HepG2 (cell line): ENCODE measurements around the gene BCL2L11. TPM values are rescaled to one million over a fixed set of nuclear protein-coding genes. Genes with fewer than 3 reads are reported as not detected.

Experiments
- AGO1 ChIP-seq: fragments of 200-400 bp; formaldehyde crosslinking; IDR thresholded peaks from 2 replicates; pipeline ENCODE4 v1.6.1; 2017; ENCODE audit warnings: mild to moderate bottlenecking, low read depth, low read length, moderate library complexity; ENCODE audit not compliant: poor library complexity, severe bottlenecking
- ARNTL ChIP-seq: sonication (generic); formaldehyde crosslinking; IDR thresholded peaks from 2 replicates; pipeline ENCODE4 v1.4.0; 2020; ENCODE audit warnings: mild to moderate bottlenecking, missing genetic modification reagents
- DPF2 ChIP-seq: sonication (generic); formaldehyde crosslinking; IDR thresholded peaks from 2 replicates; pipeline ENCODE4 v1.4.0; 2020; ENCODE audit warnings: mild to moderate bottlenecking, low read depth, missing genetic modification reagents, borderline replicate concordance
- FOSL1 ChIP-seq: sonication (generic); formaldehyde crosslinking; IDR thresholded peaks from 2 replicates; pipeline ENCODE4 v1.9.0; 2021; ENCODE audit warnings: missing genetic modification reagents, borderline replicate concordance
- FOXP1 ChIP-seq, 2 experiments: fragments of 450-650 bp in 1 of 2; IDR thresholded peaks; 2 replicates each; pipeline ENCODE4 v1.6.1; 2017 to 2018; ENCODE audit warnings: antibody characterized with exemption in 1 of 2
- IRF1 ChIP-seq: sonication (generic); formaldehyde crosslinking; IDR thresholded peaks from 2 replicates; pipeline ENCODE4 v1.4.0; 2020; ENCODE audit warnings: low read depth, mild to moderate bottlenecking, missing genetic modification reagents
- NRL ChIP-seq: sonication (generic); formaldehyde crosslinking; IDR thresholded peaks from 2 replicates; pipeline ENCODE4 v1.5.0; 2020; ENCODE audit warnings: missing genetic modification reagents, mild to moderate bottlenecking, moderate library complexity, borderline replicate concordance
- SALL2 ChIP-seq: sonication (generic); formaldehyde crosslinking; IDR thresholded peaks from 2 replicates; pipeline ENCODE4 v1.8.1; 2023; ENCODE audit warnings: mild to moderate bottlenecking, missing genetic modification reagents, inconsistent platforms
- SIN3B ChIP-seq: fragments of 150-350 bp; IDR thresholded peaks from 2 replicates; pipeline ENCODE4 v1.6.1; 2014; ENCODE audit warnings: low read length
- SNRNP70 ChIP-seq: fragments of 200-400 bp; formaldehyde crosslinking; IDR thresholded peaks from 2 replicates; pipeline ENCODE4 v1.6.1; 2017; ENCODE audit warnings: mild to moderate bottlenecking, low read depth, low read length, moderate library complexity
- SRSF1 ChIP-seq: fragments of 200-400 bp; formaldehyde crosslinking; optimal IDR thresholded peaks from 2 replicates; pipeline ENCODE3; 2017; ENCODE audit warnings: mild to moderate bottlenecking, low read depth, low read length, moderate library complexity
- STAG1 ChIP-seq: sonication (generic); formaldehyde crosslinking; IDR thresholded peaks from 2 replicates; pipeline ENCODE4 v1.4.0; 2020; ENCODE audit warnings: missing genetic modification reagents
- WIZ ChIP-seq: sonication (generic); formaldehyde crosslinking; IDR thresholded peaks from 2 replicates; pipeline ENCODE4 v1.5.1; 2020; ENCODE audit warnings: mild to moderate bottlenecking, missing genetic modification reagents
- ZBTB7A ChIP-seq: sonication (generic); formaldehyde crosslinking; IDR thresholded peaks from 2 replicates; pipeline ENCODE4 v1.8.0; 2022; ENCODE audit warnings: mild to moderate bottlenecking, missing genetic modification reagents
- ZNF280B ChIP-seq: sonication (generic); formaldehyde crosslinking; IDR thresholded peaks from 2 replicates; pipeline ENCODE4 v1.5.0; 2020; ENCODE audit warnings: missing genetic modification reagents, mild to moderate bottlenecking, borderline replicate concordance
- ZNF337 ChIP-seq: sonication (generic); formaldehyde crosslinking; IDR thresholded peaks from 2 replicates; pipeline ENCODE4 v1.5.1; 2020; ENCODE audit warnings: missing genetic modification reagents, low read depth, mild to moderate bottlenecking, borderline replicate concordance
- ZNF547 ChIP-seq: sonication (generic); formaldehyde crosslinking; IDR thresholded peaks from 2 replicates; pipeline ENCODE4 v1.5.1; 2020; ENCODE audit warnings: mild to moderate bottlenecking, missing genetic modification reagents
- ZNF550 ChIP-seq: sonication (generic); formaldehyde crosslinking; IDR thresholded peaks from 2 replicates; pipeline ENCODE4 v1.4.0; 2020; ENCODE audit warnings: mild to moderate bottlenecking, missing genetic modification reagents, borderline replicate concordance
- ZNF687 ChIP-seq: sonication (generic); formaldehyde crosslinking; IDR thresholded peaks from 2 replicates; pipeline ENCODE4 v1.5.1; 2020; ENCODE audit warnings: mild to moderate bottlenecking, missing genetic modification reagents, moderate library complexity
- ZNF747 ChIP-seq: sonication (generic); formaldehyde crosslinking; IDR thresholded peaks from 2 replicates; pipeline ENCODE4 v1.8.1; 2023; ENCODE audit warnings: missing genetic modification reagents, mild to moderate bottlenecking, borderline replicate concordance
- polyA plus RNA-seq, 8 experiments: library from polyadenylated mRNA; depleted of rRNA in 3 of 8; stranded (reverse) in 7 of 8; unstranded in 1 of 8; fragments of >200 nt; fragmentation: Illumina TruSeq in 4 of 8; extraction: Trizol in 4 of 8; gene quantifications; 2 replicates each; pipeline versions ENCODE4 v1.2.1 to v1.2.3, GENCODE V29; 2011 to 2016; ENCODE audit warnings: low read depth in 4 of 8, missing spikeins in 1 of 8, mixed read lengths in 1 of 8; ENCODE audit not compliant: insufficient read depth in 1 of 8
- total RNA-seq, 5 experiments: library from RNA; depleted of rRNA; stranded (reverse); fragments of >200 nt; fragmentation: Illumina TruSeq; extraction: Trizol; gene quantifications; 2 replicates each; pipeline ENCODE4 v1.2.3, GENCODE V29; 2016; ENCODE audit warnings: low read depth in 1 of 5
- TF ChIP-seq, protein P1 (sequence below): sonication (generic); formaldehyde crosslinking; conservative IDR thresholded peaks from 2 replicates; pipeline ENCODE4 v1.5.0; 2020; ENCODE audit warnings: missing genetic modification reagents

Gene BCL2L11
- total and polyA plus RNA-seq, 2 of the 13 experiments (the other 11 are each of a cell fraction or from before 2014, with no cell fraction given), result 6.1 to 9.7 TPM

- TF ChIP-seq, protein P1, sequence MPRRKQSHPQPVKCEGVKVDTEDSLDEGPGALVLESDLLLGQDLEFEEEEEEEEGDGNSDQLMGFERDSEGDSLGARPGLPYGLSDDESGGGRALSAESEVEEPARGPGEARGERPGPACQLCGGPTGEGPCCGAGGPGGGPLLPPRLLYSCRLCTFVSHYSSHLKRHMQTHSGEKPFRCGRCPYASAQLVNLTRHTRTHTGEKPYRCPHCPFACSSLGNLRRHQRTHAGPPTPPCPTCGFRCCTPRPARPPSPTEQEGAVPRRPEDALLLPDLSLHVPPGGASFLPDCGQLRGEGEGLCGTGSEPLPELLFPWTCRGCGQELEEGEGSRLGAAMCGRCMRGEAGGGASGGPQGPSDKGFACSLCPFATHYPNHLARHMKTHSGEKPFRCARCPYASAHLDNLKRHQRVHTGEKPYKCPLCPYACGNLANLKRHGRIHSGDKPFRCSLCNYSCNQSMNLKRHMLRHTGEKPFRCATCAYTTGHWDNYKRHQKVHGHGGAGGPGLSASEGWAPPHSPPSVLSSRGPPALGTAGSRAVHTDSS (CRISPR knock-in tag), result 0 out of 2 replicates have a peak, but pooled peaks have one; percentile 48
- TF ChIP-seq AGO1, result no peak
- no peak for TF ChIP-seq SRSF1
- TF ChIP-seq SNRNP70, result no peak
- TF ChIP-seq IRF1 (CRISPR knock-in tag), result no peak
- TF ChIP-seq ZNF550, result no peak
- no peak for TF ChIP-seq SIN3B
- TF ChIP-seq ZNF747 (CRISPR knock-in tag), result no peak
- TF ChIP-seq FOXP1 (IDR thresholded peaks at IDR 0.05), result no peak
- no peak for TF ChIP-seq FOXP1 (CRISPR knock-in tag; IDR thresholded peaks at IDR 0.05)
- no peak for TF ChIP-seq ZNF337 (CRISPR knock-in tag)
- no peak for TF ChIP-seq WIZ (CRISPR knock-in tag)
- TF ChIP-seq FOSL1 (CRISPR knock-in tag), result no peak
- no peak for TF ChIP-seq ZNF280B
- 0 out of 2 replicates have a peak, but pooled peaks have one; percentile 15 for TF ChIP-seq NRL
- no peak for TF ChIP-seq ARNTL
- peak; percentile 50; the same call in 1 of the 2 replicates for TF ChIP-seq SALL2 (CRISPR knock-in tag)
- TF ChIP-seq DPF2 (CRISPR knock-in tag), result no peak
- peak; percentile 57 for TF ChIP-seq ZNF687 (CRISPR knock-in tag)
- TF ChIP-seq STAG1, result peak; percentile 60
- TF ChIP-seq ZNF547 (CRISPR knock-in tag), result no peak
- TF ChIP-seq ZBTB7A (CRISPR knock-in tag), result no peak
Measured at GRCh38 chr2:111135910-111136297, 15.2 kb downstream of the BCL2L11 start (continued).
